Measurements from ENCODE around the gene MCOLN3.
A peak's percentile ranks its signal among the peaks of the same experiment; 100 is the strongest.
"Not testable (repeated sequence)": the region's sequence is repeated elsewhere in the genome, so short reads cannot be mapped to it uniquely, and the experiment has no call there.

The MCOLN3 gene

DNA sequence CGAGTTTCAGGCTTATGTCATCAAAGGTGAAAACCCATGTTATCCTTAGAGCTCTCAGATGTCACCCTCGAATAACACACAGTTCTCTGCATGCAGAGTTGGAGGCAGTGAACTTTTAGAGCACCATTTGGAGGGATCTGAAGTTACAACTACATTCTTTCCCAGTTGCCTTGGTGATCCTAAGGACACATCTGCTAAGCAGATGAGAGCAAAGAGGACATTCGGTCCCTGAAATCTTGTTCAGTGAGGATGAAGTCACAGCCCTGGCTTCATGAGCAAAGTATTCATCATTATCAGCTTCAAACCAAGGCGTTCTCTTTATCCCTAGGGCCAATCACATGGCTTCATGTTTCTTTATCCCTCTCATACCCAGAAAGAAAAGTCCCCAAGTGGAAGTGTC is 28.3 kb downstream of the MCOLN3 start:
- Histone ChIP-seq H3K36me3 (ENCODE audit: control insufficient read depth, insufficient read depth, low read length) (no peaks in the 10 kb centered on the region), H3K4me3 (ENCODE audit: low read depth, low read length) (no peak overlapping the region), H3K27me3 (ENCODE audit: control insufficient read depth, insufficient read depth, low read length) (no peaks in the 10 kb centered on the region), H3K9ac (ENCODE audit: low read length) (no peak overlapping the region), H3K9me3 (ENCODE audit: control insufficient read depth, insufficient read depth, low read depth, low read length) (no peaks in the 10 kb centered on the region), H3K27ac (ENCODE audit: low read depth, low read length) (no peak overlapping the region), H3K4me1 (ENCODE audit: control insufficient read depth, insufficient read depth, low read length) (no peaks in the 10 kb centered on the region)

- Histone ChIP-seq H3K27ac (ENCODE audit: low read depth, low read length) (no peak overlapping the region), H3K27me3 (ENCODE audit: control insufficient read depth, insufficient read depth, low read length) (no peaks in the 10 kb centered on the region), H3K4me3 (ENCODE audit: low read depth, low read length) (no peak overlapping the region), H3K4me1 (ENCODE audit: control insufficient read depth, insufficient read depth, low read length) (no peaks in the 10 kb centered on the region), H3K9ac (ENCODE audit: low read length) (no peak overlapping the region), H3K9me3 (ENCODE audit: control insufficient read depth, insufficient read depth, low read depth, low read length) (no peaks in the 10 kb centered on the region), H3K36me3 (ENCODE audit: control insufficient read depth, insufficient read depth, low read length) (no peaks in the 10 kb centered on the region)
Observed at GRCh38 chr1:85015826-85016225, 32.5 kb downstream of the MCOLN3 start.

DNA sequence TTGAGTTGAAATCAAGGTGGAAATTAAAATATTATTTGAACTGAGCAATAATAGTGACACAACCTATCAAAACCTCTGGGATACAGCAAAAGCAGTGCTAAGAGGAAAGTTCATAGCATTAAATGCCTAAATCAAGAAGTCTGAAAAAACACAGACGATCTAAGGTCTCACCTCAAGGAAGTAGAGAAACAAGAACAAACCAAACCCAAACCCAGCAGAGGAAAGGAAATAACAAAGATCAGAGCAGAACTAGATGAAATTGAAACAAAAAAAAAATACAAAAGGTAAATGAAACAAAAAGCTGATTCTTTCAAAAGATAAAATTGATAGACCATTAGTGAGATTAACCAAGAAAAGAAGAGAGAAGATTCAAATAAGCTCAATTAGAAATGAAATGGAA is 42.7 kb downstream of the MCOLN3 start:
- H3K9ac ChIP-seq (ENCODE audit: low read length); H3K36me3 ChIP-seq (ENCODE audit: control insufficient read depth, insufficient read depth, low read length); H3K27ac ChIP-seq (ENCODE audit: low read depth, low read length); H3K4me1 ChIP-seq (ENCODE audit: control insufficient read depth, insufficient read depth, low read length); H3K9me3 ChIP-seq (ENCODE audit: control insufficient read depth, insufficient read depth, low read depth, low read length); H3K4me3 ChIP-seq (ENCODE audit: low read depth, low read length): not testable (repeated sequence)
- H3K27me3 ChIP-seq (ENCODE audit: control insufficient read depth, insufficient read depth, low read length) = peaks cover 36% of the 10 kb centered on the region

DNA sequence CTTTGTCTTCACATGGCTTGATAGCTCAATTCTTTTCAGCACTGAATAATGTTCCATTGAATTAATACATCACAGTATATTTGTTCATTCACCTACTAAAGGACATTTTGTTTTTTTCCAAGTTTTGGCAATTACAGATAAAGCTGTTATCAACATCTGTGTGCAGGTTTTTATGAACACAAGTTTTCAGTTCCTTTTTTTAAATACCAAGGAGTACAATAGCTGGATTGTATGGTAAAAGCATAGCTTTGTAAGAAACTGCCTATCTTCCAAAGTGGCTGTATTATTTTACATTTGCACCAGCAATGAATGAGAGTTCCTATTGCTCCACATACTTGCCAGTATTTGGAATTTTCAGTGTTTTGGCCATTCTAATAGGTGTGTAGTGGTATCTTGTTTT is 46.6 kb downstream of the MCOLN3 start:
- Histone ChIP-seq H3K27me3 (ENCODE audit: control insufficient read depth, insufficient read depth, low read length) (peaks cover 75% of the 10 kb centered on the region), H3K36me3 (ENCODE audit: control insufficient read depth, insufficient read depth, low read length) (no peaks in the 10 kb centered on the region), H3K9ac (ENCODE audit: low read length) (no peak overlapping the region), H3K9me3 (ENCODE audit: control insufficient read depth, insufficient read depth, low read depth, low read length) (no peaks in the 10 kb centered on the region), H3K27ac (ENCODE audit: low read depth, low read length) (no peak overlapping the region), H3K4me3 (ENCODE audit: low read depth, low read length) (no peak overlapping the region), H3K4me1 (ENCODE audit: control insufficient read depth, insufficient read depth, low read length) (0 out of 2 replicates have a peak, but pooled peaks cover 4% of the 10 kb centered on the region)

GRCh38 chr1:84998642-84999280 is 49.5 kb downstream of the MCOLN3 start:
- H3K36me3 ChIP-seq (ENCODE audit: control insufficient read depth, insufficient read depth, low read length) = no peaks in the 10 kb centered on the region
- peak overlapping the region; percentile 73 for H3K4me3 ChIP-seq (ENCODE audit: low read depth, low read length)
- H3K27ac ChIP-seq (ENCODE audit: low read depth, low read length) = no peak overlapping the region
- no peaks in the 10 kb centered on the region for H3K9me3 ChIP-seq (ENCODE audit: control insufficient read depth, insufficient read depth, low read depth, low read length)
- H3K4me1 ChIP-seq (ENCODE audit: control insufficient read depth, insufficient read depth, low read length) = 0 out of 2 replicates have a peak, but pooled peaks cover 4% of the 10 kb centered on the region
- H3K27me3 ChIP-seq (ENCODE audit: control insufficient read depth, insufficient read depth, low read length) = peaks cover 97% of the 10 kb centered on the region
- no peak overlapping the region for H3K9ac ChIP-seq (ENCODE audit: low read length)

DNA sequence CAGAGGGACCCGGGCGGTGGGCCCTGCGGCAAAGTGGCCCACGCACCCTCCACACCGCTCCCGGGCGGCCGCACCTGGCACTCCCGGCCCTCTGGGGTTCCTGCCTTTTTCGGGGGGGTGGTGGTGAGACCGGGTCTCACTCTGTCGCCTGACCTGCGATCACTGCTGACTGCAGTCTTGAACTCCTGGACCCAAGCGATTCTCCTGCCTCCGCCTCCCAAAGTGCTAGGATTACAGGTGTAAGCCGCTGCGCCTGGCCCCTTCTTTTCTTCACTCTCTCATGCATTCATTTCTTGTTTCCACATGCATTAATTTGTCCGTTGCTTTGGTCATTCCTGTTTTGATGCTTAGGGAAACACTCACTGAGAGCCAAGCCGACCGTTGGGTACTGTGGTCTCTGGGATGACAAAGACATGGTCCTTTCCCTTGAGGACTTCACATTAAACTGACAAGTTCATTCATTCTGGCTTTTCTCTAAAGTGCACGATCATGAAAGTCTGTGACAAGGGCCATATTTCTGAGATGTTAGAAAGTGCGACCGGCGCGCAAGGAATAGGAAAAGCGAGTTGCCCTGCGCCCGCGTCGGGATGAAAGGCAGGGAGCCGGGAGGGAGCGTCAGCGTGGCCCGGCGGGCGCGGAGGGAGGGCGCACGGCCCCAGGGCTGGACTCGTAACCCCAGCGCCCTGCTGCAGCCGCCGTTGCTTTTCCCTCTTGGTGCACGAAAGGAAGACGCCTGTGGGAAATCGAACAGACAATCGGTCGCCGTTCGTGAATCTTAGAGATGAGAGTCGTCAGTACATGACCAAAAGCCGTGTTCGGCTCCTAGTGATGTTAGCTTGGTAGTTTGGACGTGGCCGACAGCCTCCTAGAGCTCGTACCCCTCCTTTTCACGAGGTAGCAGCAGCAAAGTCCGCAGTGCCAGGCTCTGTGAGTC is 50.4 kb downstream of the MCOLN3 start:
- H3K36me3 ChIP-seq (ENCODE audit: control insufficient read depth, insufficient read depth, low read length) = no peaks in the 10 kb centered on the region
- no peak overlapping the region for H3K27ac ChIP-seq (ENCODE audit: low read depth, low read length)
- peaks cover 89% of the 10 kb centered on the region for H3K27me3 ChIP-seq (ENCODE audit: control insufficient read depth, insufficient read depth, low read length)
- H3K4me1 ChIP-seq (ENCODE audit: control insufficient read depth, insufficient read depth, low read length) = 0 out of 2 replicates have a peak, but pooled peaks cover 4% of the 10 kb centered on the region
- H3K9ac ChIP-seq (ENCODE audit: low read length) = peak overlapping the region; percentile 1
- H3K9me3 ChIP-seq (ENCODE audit: control insufficient read depth, insufficient read depth, low read depth, low read length) = no peaks in the 10 kb centered on the region
- H3K4me3 ChIP-seq (ENCODE audit: low read depth, low read length) = peak overlapping the region; percentile 73

DNA sequence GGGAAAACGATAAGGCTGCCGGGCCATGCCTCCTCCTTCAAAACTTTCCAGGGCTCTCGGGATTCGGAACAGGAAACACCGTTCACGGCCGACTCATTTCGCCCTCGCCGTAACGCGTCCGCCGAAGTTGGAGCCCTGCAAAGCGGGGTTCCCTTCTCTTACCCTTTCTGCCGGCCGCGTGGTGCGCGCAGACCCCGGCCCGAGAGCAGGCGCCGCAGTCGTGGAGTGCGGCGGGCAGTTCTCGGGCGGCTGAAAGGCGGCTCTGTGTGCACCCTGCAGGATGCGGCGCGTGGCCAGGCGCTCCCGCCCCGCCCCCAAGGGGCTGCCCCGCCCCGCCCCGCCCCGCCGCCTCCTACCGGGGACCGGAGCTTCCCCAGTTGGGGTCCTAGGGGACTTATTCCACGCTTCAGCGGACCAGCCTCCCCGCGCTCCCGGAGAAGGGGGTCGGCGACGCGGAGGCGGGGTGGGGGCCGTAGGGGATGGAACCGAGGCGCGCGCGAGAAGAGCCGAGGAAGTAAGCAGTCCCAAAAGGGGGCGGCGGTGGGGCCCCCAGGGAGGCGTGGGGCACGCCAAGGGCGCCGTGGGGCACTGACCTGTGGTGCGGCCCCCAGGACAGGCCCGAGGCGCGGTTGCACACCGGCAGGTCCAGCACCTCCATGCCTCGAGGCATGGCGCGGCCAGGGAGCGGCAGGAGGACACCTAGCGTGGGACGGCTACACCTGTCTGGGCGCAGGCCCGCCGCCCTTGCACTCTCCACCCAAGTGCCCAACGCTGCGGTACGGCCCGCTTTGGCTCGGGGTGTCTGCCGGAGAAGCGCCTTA is 51.2 kb downstream of the MCOLN3 start, which contains the start of gene MCOLN2:
TSS of gene MCOLN2 (minus strand) at position 268 of the 821 bp plus-strand sequence. CDS start at position 27, 241 bp downstream.
- peak within 1 kb of the TSS; percentile 73 for H3K4me3 ChIP-seq (ENCODE audit: low read depth, low read length)
- no peak within 1 kb of the TSS for H3K27ac ChIP-seq (ENCODE audit: low read depth, low read length)
- H3K9ac ChIP-seq (ENCODE audit: low read length) = peak within 1 kb of the TSS; percentile 45
- H3K27me3 ChIP-seq (ENCODE audit: control insufficient read depth, insufficient read depth, low read length) = peaks cover 81% of the 10 kb centered on the region
- H3K9me3 ChIP-seq (ENCODE audit: control insufficient read depth, insufficient read depth, low read depth, low read length) = no peaks in the 10 kb centered on the region
- no peaks in the 10 kb centered on the region for H3K36me3 ChIP-seq (ENCODE audit: control insufficient read depth, insufficient read depth, low read length)
- 0 out of 2 replicates have a peak, but pooled peaks cover 4% of the 10 kb centered on the region for H3K4me1 ChIP-seq (ENCODE audit: control insufficient read depth, insufficient read depth, low read length)

- Histone ChIP-seq H3K9me3 (ENCODE audit: control insufficient read depth, insufficient read depth, low read depth, low read length) (no peaks in the 10 kb centered on the region), H3K9ac (ENCODE audit: low read length) (no peak overlapping the region), H3K27ac (ENCODE audit: low read depth, low read length) (no peak overlapping the region), H3K27me3 (ENCODE audit: control insufficient read depth, insufficient read depth, low read length) (peaks cover 73% of the 10 kb centered on the region), H3K4me1 (ENCODE audit: control insufficient read depth, insufficient read depth, low read length) (0 out of 2 replicates have a peak, but pooled peaks cover 4% of the 10 kb centered on the region), H3K4me3 (ENCODE audit: low read depth, low read length) (no peak overlapping the region), H3K36me3 (ENCODE audit: control insufficient read depth, insufficient read depth, low read length) (no peaks in the 10 kb centered on the region)
Observed at GRCh38 chr1:84995484-84996334, 52.6 kb downstream of the MCOLN3 start.

DNA sequence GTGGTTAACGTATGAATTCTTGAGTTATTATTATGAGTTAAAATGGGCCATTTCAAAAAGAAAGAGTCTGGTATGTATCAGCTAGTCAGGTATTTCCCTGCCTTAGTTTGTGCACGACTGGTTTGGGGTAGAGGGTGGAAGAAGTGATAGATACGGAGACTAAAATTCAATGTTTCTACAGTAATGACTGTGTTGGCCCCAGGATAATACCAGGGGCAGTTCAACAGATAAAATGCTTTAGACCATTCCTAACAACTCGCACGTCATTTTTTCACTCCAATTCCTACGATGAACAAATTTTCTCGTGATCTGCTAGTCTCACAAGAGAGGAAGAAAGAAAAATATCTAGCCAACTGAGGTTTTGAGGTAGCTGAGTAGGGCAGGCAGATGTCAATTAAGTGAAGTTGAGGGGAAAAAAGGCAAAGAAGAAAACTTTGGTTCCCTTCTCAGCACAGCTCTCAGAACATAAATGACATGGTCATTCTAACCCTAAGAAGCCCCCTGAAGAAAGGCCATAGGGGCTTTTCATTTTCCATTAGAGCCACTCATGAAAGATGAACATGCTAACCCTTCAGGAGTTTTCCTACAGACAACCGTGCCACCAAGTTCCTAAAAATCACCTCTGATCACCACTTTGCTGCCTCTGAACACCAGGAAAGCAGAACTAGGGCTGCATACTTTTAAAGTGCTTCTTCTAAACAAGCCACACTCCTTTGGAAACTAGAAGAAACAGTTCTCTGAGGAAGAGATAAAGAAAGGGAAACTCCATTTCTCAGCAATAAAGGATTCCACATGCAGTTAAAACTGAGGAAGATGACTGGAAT is 57.0 kb downstream of the MCOLN3 start:
- Histone ChIP-seq H3K9ac (ENCODE audit: low read length) (no peak overlapping the region), H3K36me3 (ENCODE audit: control insufficient read depth, insufficient read depth, low read length) (no peaks in the 10 kb centered on the region), H3K4me1 (ENCODE audit: control insufficient read depth, insufficient read depth, low read length) (no peaks in the 10 kb centered on the region), H3K4me3 (ENCODE audit: low read depth, low read length) (no peak overlapping the region), H3K27me3 (ENCODE audit: control insufficient read depth, insufficient read depth, low read length) (peaks cover 29% of the 10 kb centered on the region), H3K27ac (ENCODE audit: low read depth, low read length) (no peak overlapping the region), H3K9me3 (ENCODE audit: control insufficient read depth, insufficient read depth, low read depth, low read length) (no peaks in the 10 kb centered on the region)
